ENCODE results near the gene FGD6.

Gene FGD6

DNA sequence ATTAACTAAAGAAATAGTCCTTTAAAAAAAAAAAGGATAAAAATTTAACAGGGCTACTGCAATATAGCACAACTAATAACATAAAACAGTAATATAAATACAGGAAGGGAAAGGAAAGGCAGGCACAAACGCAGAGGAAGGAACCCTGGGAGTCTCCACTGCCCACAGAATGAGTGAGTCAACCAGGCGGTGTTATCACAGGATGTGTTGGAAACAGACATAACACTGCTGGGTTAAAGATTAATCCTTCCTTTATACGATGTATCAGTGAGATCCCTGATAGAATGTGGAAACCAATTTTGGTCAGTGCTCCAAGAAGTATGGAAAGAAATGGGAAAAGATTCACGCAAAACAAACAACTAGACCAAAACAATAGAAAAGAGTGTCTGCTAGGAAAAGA is 47.9 kb downstream of the FGD6 start:
- Histone ChIP-seq H3K4me3 (ENCODE audit: low read depth, low read length) (no peak overlapping the region), H3K9me3 (ENCODE audit: control insufficient read depth, low read length) (no peaks in the 10 kb centered on the region), H3K36me3 (ENCODE audit: control insufficient read depth, insufficient read depth, low read length) (no peaks in the 10 kb centered on the region), H3K27ac (no peak overlapping the region), H3K9ac (no peak overlapping the region), H3K4me1 (no peaks in the 10 kb centered on the region), H3K79me2 (no peaks in the 10 kb centered on the region), H3K27me3 (ENCODE audit: control insufficient read depth, insufficient read depth, low read length) (no peaks in the 10 kb centered on the region), H3K4me2 (ENCODE audit: low read length) (no peak overlapping the region), H2AFZ (no peak overlapping the region)
- TF ChIP-seq, protein P1, sequence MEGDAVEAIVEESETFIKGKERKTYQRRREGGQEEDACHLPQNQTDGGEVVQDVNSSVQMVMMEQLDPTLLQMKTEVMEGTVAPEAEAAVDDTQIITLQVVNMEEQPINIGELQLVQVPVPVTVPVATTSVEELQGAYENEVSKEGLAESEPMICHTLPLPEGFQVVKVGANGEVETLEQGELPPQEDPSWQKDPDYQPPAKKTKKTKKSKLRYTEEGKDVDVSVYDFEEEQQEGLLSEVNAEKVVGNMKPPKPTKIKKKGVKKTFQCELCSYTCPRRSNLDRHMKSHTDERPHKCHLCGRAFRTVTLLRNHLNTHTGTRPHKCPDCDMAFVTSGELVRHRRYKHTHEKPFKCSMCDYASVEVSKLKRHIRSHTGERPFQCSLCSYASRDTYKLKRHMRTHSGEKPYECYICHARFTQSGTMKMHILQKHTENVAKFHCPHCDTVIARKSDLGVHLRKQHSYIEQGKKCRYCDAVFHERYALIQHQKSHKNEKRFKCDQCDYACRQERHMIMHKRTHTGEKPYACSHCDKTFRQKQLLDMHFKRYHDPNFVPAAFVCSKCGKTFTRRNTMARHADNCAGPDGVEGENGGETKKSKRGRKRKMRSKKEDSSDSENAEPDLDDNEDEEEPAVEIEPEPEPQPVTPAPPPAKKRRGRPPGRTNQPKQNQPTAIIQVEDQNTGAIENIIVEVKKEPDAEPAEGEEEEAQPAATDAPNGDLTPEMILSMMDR (IDR thresholded peaks at IDR 0.05): no peak

DNA sequence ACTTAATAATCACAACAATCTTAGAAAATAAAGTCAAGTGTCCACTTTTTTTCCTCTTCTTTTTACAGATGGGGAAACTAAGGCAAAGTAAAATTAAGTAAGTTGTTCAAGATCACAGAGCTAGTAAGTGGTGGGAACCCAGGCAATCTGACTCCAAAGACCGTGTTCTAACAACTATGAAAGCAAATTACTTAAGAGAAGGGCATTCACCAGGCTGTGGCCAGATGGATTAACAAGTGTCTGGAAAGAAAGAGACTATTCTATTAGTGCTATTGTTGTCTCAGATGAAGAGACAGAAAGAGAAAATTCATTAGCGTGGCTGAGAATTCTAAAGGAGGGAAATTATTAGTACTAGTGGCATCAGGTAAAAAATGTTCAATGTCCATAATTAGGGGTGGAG is 48.5 kb downstream of the FGD6 start:
- H3K27me3 ChIP-seq (ENCODE audit: control insufficient read depth, insufficient read depth, low read length): no peaks in the 10 kb centered on the region
- H3K79me2 ChIP-seq: no peaks in the 10 kb centered on the region
- H3K36me3 ChIP-seq (ENCODE audit: control insufficient read depth, insufficient read depth, low read length): no peaks in the 10 kb centered on the region
- H3K9me3 ChIP-seq (ENCODE audit: control insufficient read depth, low read length): no peaks in the 10 kb centered on the region
- no peak overlapping the region for H3K27ac ChIP-seq
- no peak overlapping the region for H3K4me3 ChIP-seq (ENCODE audit: low read depth, low read length)
- no peak overlapping the region for H3K9ac ChIP-seq
- no peak overlapping the region for H2AFZ ChIP-seq
- no peaks in the 10 kb centered on the region for H3K4me1 ChIP-seq
- no peak overlapping the region for H3K4me2 ChIP-seq (ENCODE audit: low read length)
- TF ChIP-seq, protein P1 (IDR thresholded peaks at IDR 0.05): no peak

DNA sequence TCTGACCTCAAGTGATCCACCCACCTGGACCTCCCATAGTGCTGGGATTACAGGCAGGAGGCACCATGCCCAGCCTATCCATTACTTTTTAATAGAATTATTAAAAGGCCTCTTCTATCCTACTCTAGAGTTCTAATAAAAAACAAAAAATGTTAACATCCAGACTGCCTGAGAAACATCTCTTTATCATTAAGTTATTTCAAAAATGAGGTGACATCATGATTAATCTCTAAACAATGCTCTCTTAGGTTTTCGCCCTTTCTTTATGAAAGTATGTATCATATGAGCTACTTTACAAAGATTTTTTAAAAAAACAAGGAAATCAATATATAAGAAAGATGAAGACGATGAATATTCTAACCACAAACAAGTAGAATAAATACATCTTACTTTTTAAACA is 52.6 kb downstream of the FGD6 start:
- H3K27me3 ChIP-seq (ENCODE audit: control insufficient read depth, insufficient read depth, low read length): no peaks in the 10 kb centered on the region
- H3K4me1 ChIP-seq: no peaks in the 10 kb centered on the region
- no peak overlapping the region for H3K27ac ChIP-seq
- no peak overlapping the region for H3K4me3 ChIP-seq (ENCODE audit: low read depth, low read length)
- TF ChIP-seq, protein P1 (IDR thresholded peaks at IDR 0.05): no peak
- no peak overlapping the region for H3K4me2 ChIP-seq (ENCODE audit: low read length)
- no peaks in the 10 kb centered on the region for H3K79me2 ChIP-seq
- no peaks in the 10 kb centered on the region for H3K9me3 ChIP-seq (ENCODE audit: control insufficient read depth, low read length)
- no peak overlapping the region for H3K9ac ChIP-seq
- H2AFZ ChIP-seq: peak overlapping the region; percentile 67
- H3K36me3 ChIP-seq (ENCODE audit: control insufficient read depth, insufficient read depth, low read length): no peaks in the 10 kb centered on the region

DNA sequence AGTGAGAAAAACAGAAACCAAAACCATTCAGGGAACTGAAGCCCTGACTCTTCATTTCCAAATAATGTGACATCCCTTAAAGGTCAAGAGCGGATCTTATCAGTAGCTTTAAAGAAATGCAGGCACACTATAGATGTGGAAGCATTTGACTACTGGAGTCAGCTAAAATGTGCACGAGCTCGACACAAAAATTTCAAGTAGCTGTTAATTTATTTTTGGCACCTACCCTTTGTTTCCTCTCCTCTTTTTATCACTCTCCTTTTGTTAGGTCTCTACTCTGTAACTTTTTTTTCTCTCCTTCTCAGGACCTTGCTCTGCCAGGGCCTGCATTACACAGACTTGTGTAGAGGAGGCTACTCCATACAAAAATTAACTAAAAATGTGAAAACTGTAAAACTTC is 58.3 kb downstream of the FGD6 start:
- Histone ChIP-seq H2AFZ (no peak overlapping the region), H3K9me3 (ENCODE audit: control insufficient read depth, low read length) (no peaks in the 10 kb centered on the region), H3K27me3 (ENCODE audit: control insufficient read depth, insufficient read depth, low read length) (no peaks in the 10 kb centered on the region), H3K4me3 (ENCODE audit: low read depth, low read length) (no peak overlapping the region), H3K79me2 (no peaks in the 10 kb centered on the region), H3K4me1 (no peaks in the 10 kb centered on the region), H3K9ac (no peak overlapping the region), H3K4me2 (ENCODE audit: low read length) (no peak overlapping the region), H3K36me3 (ENCODE audit: control insufficient read depth, insufficient read depth, low read length) (no peaks in the 10 kb centered on the region), H3K27ac (no peak overlapping the region)
- TF ChIP-seq, protein P1 (IDR thresholded peaks at IDR 0.05): no peak

DNA sequence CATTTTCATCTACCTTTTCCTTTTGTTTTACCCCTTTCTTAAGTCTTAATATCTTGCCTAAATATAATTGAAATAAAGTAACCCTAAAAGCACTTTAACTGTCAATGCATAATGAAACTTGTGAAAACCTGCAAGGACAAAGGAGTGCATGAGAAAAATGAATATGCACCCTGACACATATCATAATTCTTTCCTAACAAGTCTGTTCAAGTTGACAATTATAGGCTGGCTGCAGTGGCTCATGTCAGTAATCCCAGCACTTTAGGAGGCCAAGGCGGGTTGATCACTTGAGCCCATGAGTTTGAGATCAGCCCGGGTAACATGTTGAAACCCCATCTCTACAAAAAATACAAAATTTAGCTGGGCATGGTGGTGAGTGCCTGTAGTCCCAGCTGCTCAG is 65.4 kb downstream of the FGD6 start:
- H3K27me3 ChIP-seq (ENCODE audit: control insufficient read depth, insufficient read depth, low read length): no peaks in the 10 kb centered on the region
- no peak overlapping the region for H2AFZ ChIP-seq
- H3K4me3 ChIP-seq (ENCODE audit: low read depth, low read length): no peak overlapping the region
- no peaks in the 10 kb centered on the region for H3K79me2 ChIP-seq
- H3K36me3 ChIP-seq (ENCODE audit: control insufficient read depth, insufficient read depth, low read length): no peaks in the 10 kb centered on the region
- no peaks in the 10 kb centered on the region for H3K9me3 ChIP-seq (ENCODE audit: control insufficient read depth, low read length)
- H3K27ac ChIP-seq: no peak overlapping the region
- TF ChIP-seq, protein P1 (IDR thresholded peaks at IDR 0.05): no peak
- no peak overlapping the region for H3K9ac ChIP-seq
- no peak overlapping the region for H3K4me2 ChIP-seq (ENCODE audit: low read length)
- no peaks in the 10 kb centered on the region for H3K4me1 ChIP-seq

All from parathyroid adenoma (tissue), 2 donors.